Activated CD4-positive, alpha-beta T cell treated with anti-CD3 and anti-CD28 coated beads for 36 hours (primary cell): ENCODE measurements around the gene TP73. TPM values are rescaled to one million over a fixed set of nuclear protein-coding genes. Genes with fewer than 3 reads are reported as not detected.
A peak's percentile ranks its signal among the peaks of the same experiment; 100 is the strongest.

Experiments
- ATAC-seq: fragments of 200-7000 bp; cut with Tn5 transposase; one replicate; pipeline ENCODE4 v1.10.0; 2021; ENCODE audit warnings: mild to moderate bottlenecking, moderate library complexity
- CTCF ChIA-PET: fragments of 350-600 bp; sonication (Branson Sonifier 250); formaldehyde crosslinking; loops from one replicate; lab custom pipeline; 2021; ENCODE audit warnings: antibody characterized with exemption; lab: Charles Lee
- POLR2A ChIA-PET: fragments of 350-600 bp; sonication (Branson Sonifier 250); formaldehyde crosslinking; loops from one replicate; lab custom pipeline; 2021; ENCODE audit warnings: antibody characterized with exemption, inconsistent platforms; lab: Charles Lee
- DNase-seq: peaks from one replicate; pipeline ENCODE4 v3.0.0-alpha.2; 2020
- H3K27ac Mint-ChIP-seq: one replicate; pipeline ENCODE4 v1.8.0; 2021; ENCODE audit warnings: mixed read lengths
- H3K27me3 Mint-ChIP-seq: one replicate; pipeline ENCODE4 v1.8.0; 2021; ENCODE audit warnings: mixed read lengths
- H3K36me3 Mint-ChIP-seq: one replicate; pipeline ENCODE4 v1.8.0; 2021; ENCODE audit warnings: low read depth, mixed read lengths
- H3K4me1 Mint-ChIP-seq: one replicate; pipeline ENCODE4 v1.8.0; 2021; ENCODE audit warnings: mixed read lengths
- H3K4me3 Mint-ChIP-seq: one replicate; pipeline ENCODE4 v1.8.0; 2021; ENCODE audit warnings: mild to moderate bottlenecking, moderate library complexity, mixed read lengths
- H3K9me3 Mint-ChIP-seq: one replicate; pipeline ENCODE4 v1.8.0; 2021; ENCODE audit warnings: low read depth, mixed read lengths
- intact Hi-C, 2 experiments: fragments of 100-400 bp; cut with DNase I in 1 of 2; cut with micrococcal nuclease in 1 of 2; formaldehyde crosslinking; loops; one replicate each; pipeline versions ENCODE4 v1.14.2 to v1.15.1; 2022 to 2024; cut with DNase I, micrococcal nuclease
- total RNA-seq, 2 experiments: library from RNA; stranded (reverse); gene quantifications; one replicate each; pipeline ENCODE4 v1.2.3, GENCODE V29; 2021

The TP73 gene
- total RNA-seq, result under 1 TPM; 0.32 to 0.40 TPM

DNA sequence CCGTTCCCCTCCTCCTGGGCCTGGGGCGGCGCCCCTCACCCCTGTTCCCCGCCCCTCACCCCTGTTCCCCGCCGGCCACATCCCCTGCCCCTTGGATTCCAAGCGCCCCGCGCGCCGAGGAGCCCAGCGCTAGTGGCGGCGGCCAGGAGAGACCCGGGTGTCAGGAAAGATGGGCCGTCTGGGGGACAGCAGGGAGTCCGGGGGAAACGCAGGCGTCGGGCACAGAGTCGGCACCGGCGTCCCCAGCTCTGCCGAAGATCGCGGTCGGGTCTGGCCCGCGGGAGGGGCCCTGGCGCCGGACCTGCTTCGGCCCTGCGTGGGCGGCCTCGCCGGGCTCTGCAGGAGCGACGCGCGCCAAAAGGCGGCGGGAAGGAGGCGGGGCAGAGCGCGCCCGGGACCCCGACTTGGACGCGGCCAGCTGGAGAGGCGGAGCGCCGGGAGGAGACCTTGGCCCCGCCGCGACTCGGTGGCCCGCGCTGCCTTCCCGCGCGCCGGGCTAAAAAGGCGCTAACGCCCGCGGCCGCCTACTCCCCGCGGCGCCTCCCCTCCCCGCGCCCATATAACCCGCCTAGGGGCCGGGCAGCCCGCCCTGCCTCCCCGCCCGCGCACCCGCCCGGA, at the start of gene TP73:
TP73 (plus strand) TSS at position 587 of the 618 bp plus-strand sequence. CDS start 29,850 bp downstream, outside the sequence.
- Mint-ChIP-seq H3K4me3 (peak within 1 kb of the TSS; percentile 38), H3K36me3 (peaks cover 3% of the 10 kb centered on the region), H3K27ac (no peak within 1 kb of the TSS), H3K4me1 (peaks cover 24% of the 10 kb centered on the region), H3K27me3 (peaks cover 29% of the 10 kb centered on the region), H3K9me3 (no peaks in the 10 kb centered on the region)
- POLR2A ChIA-PET, result no interaction called here
- intact Hi-C loops, result loop anchor here in 1 of 2 experiments (5.0 kb wide), 1 partner anchor 205 kb away; the partner anchor contains the start of genes CEP104 and DFFB
- CTCF ChIA-PET, result interaction anchor here (0.8 kb wide), 1 partner anchor 21 kb away, joined by 3 read pairs; no protein-coding TSS in a partner anchor
- ATAC-seq (no peak), DNase-seq (peak; percentile 29)

- Mint-ChIP-seq H3K27me3 (no peaks in the 10 kb centered on the region), H3K9me3 (no peaks in the 10 kb centered on the region), H3K4me3 (no peak overlapping the region), H3K36me3 (no peaks in the 10 kb centered on the region), H3K4me1 (peaks cover 4% of the 10 kb centered on the region), H3K27ac (no peak overlapping the region)
- ChIA-PET POLR2A (no interaction called here), CTCF (no interaction called here)
- DNase-seq (no peak), ATAC-seq (no peak)
- intact Hi-C loops, result no loop called here
These were observed 49.2 kb upstream of the TP73 start for GRCh38 chr1:3603156-3603555.

DNA sequence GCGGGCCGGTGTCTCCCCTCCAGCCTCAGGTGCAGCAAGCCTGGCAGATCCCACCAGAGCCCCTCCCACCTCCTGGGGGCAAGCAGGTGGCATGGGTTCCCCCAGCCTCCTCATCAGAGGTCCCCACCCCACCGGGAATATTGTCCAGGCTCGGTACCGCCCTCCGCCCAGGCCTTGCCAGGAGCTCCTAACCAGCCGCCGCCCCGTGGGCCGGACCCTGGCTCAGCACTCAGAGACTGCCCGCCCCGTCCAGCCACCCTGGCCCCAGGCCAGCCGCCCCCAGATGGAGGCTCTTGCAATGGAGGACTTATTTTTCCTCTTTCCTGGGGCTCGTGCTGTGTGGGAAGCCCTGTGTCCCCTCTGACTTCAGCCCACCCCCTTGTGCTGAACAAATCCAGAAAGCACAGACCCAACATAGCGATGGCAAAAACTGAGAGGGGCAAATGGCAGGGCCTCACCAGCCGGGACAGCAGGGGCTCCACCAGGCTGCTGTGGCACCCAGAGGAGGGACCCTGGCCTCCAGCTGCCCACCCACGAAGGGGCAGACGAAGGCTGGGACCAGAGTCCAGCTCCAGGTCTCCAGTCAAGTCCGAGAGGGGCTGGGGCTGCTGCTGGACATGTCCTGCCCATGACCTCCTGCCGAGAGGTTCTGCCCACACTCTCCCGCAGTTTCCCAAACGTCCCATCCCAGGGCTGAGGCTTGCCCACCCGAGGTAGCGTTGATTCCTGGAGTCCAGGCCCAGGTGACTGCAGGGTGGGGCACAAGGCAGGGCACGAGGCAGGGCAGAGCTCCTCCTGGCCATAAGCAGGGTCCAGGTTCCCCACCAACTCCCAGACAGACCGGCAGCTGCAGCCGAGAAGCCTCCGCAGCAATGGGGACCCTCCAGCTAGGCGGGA, 48.5 kb upstream of the TP73 start:
- no peak for ATAC-seq
- intact Hi-C loops, result no loop called here
- ChIA-PET CTCF (no interaction called here), POLR2A (no interaction called here)
- Mint-ChIP-seq H3K27ac (no peak overlapping the region), H3K4me3 (no peak overlapping the region), H3K9me3 (no peaks in the 10 kb centered on the region), H3K36me3 (no peaks in the 10 kb centered on the region), H3K4me1 (peaks cover 1% of the 10 kb centered on the region), H3K27me3 (no peaks in the 10 kb centered on the region)
- no peak for DNase-seq

GRCh38 chr1:3604468-3604974, 47.8 kb upstream of the TP73 start:
- H3K4me1 Mint-ChIP-seq, result no peaks in the 10 kb centered on the region
- peaks cover 3% of the 10 kb centered on the region for H3K27me3 Mint-ChIP-seq
- H3K4me3 Mint-ChIP-seq, result no peak overlapping the region
- DNase-seq (no peak), ATAC-seq (no peak)
- intact Hi-C loops, result no loop called here
- ChIA-PET POLR2A (no interaction called here), CTCF (no interaction called here)
- H3K9me3 Mint-ChIP-seq, result no peaks in the 10 kb centered on the region
- H3K27ac Mint-ChIP-seq, result no peak overlapping the region
- H3K36me3 Mint-ChIP-seq, result no peaks in the 10 kb centered on the region

DNA sequence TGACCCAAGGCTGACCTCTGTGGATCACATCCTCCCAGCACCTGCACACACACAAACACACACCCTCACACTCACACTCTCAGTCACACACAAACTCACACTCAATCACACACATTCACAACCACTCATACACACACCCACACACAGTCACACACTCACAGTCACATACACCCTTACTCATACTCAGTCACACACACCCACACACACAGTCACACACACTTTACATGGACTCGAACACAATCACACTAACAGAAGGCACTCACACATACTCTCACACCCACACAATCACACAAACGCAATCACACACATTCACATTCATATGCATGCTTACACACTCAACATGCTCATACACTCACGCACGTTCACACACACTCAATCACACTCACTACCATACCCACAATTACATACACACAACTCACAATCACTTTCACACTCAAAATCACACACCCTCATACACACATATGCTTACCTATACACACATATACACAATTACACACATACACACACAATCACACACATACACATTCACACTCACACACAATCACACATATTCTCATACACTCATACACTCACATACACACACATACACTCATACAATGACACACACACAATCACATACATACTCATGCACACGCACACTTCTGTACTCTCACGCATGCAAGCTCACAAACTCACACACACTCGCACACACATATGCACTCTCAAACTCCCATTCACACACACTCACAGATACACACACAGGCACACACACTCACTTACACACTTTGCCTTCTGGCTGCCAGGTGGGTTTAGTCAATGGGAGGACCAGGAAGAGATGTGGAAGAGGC, 47.1 kb upstream of the TP73 start:
- ChIA-PET POLR2A (no interaction called here), CTCF (no interaction called here)
- no peak for DNase-seq
- ATAC-seq, result no peak
- Mint-ChIP-seq H3K27me3 (peaks cover 3% of the 10 kb centered on the region), H3K4me1 (no peaks in the 10 kb centered on the region), H3K27ac (no peak overlapping the region), H3K9me3 (no peaks in the 10 kb centered on the region), H3K4me3 (no peak overlapping the region), H3K36me3 (no peaks in the 10 kb centered on the region)
- intact Hi-C loops, result no loop called here

GRCh38 chr1:3606779-3607702, 45.3 kb upstream of the TP73 start:
- CTCF ChIA-PET, result interaction anchor here (1.4 kb wide), 1 partner anchor 44 kb away, joined by 3 read pairs; no protein-coding TSS in a partner anchor
- POLR2A ChIA-PET, result no interaction called here
- no peaks in the 10 kb centered on the region for H3K36me3 Mint-ChIP-seq
- H3K27ac Mint-ChIP-seq, result no peak overlapping the region
- ATAC-seq (no peak), DNase-seq (no peak)
- intact Hi-C loops, result no loop called here
- no peak overlapping the region for H3K4me3 Mint-ChIP-seq
- H3K4me1 Mint-ChIP-seq, result peaks cover 5% of the 10 kb centered on the region
- no peaks in the 10 kb centered on the region for H3K9me3 Mint-ChIP-seq
- H3K27me3 Mint-ChIP-seq, result peaks cover 11% of the 10 kb centered on the region

DNA sequence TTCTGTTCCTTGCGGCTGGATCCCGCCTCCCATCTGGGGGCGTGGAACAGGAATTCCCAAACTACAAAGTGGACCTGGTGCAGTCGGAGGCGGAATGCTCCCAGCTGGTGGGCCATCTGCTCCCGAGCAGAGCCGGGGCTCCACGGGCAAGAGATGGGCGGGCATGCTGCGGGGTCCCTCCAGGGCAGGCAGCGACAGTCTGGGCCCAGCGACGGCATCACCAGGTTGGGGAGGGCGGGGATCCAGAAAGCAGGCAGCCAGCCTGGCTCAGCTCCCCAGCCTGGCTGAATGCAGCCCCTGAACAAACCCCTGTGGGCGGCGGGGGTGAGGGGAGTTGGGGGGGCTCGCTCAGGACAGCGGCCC, 44.6 kb upstream of the TP73 start:
- no peak for DNase-seq
- Mint-ChIP-seq H3K27me3 (peaks cover 13% of the 10 kb centered on the region), H3K4me1 (peaks cover 5% of the 10 kb centered on the region), H3K9me3 (no peaks in the 10 kb centered on the region), H3K27ac (no peak overlapping the region), H3K4me3 (no peak overlapping the region), H3K36me3 (no peaks in the 10 kb centered on the region)
- CTCF ChIA-PET, result interaction anchor here (1.4 kb wide), 1 partner anchor 11 kb away, joined by 3 read pairs; no protein-coding TSS in a partner anchor
- intact Hi-C loops, result no loop called here
- ATAC-seq, result no peak
- POLR2A ChIA-PET, result no interaction called here

DNA sequence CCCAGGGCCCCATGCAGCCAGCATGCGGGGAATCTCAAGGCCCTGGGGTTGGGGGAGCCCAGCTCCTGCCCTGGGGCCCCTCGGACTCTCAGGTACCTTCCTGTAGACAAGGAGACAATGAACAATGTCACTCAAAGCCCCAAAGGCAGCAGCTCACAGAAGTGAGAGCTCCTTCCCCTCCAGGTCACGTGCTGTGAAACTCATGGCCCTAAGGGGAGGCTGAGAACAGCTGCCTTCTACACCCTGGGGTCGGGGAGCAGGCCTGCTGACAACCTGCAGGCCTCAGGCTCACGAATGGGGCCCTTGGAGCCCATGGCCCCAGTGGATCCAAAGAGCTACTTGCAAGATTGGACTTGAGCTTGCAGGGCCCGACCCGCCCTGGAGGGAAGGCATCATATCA, 44.2 kb upstream of the TP73 start:
- Mint-ChIP-seq H3K27me3 (peaks cover 13% of the 10 kb centered on the region), H3K9me3 (no peaks in the 10 kb centered on the region), H3K27ac (no peak overlapping the region), H3K4me1 (peaks cover 5% of the 10 kb centered on the region), H3K4me3 (no peak overlapping the region), H3K36me3 (no peaks in the 10 kb centered on the region)
- intact Hi-C loops, result no loop called here
- CTCF ChIA-PET, result interaction anchor here (0.5 to 1.4 kb wide), 2 partner anchors 11 to 17 kb away, joined by 3 read pairs; no protein-coding TSS in a partner anchor
- DNase-seq (no peak), ATAC-seq (no peak)
- POLR2A ChIA-PET, result no interaction called here

- H3K4me1 Mint-ChIP-seq, result peaks cover 5% of the 10 kb centered on the region
- no peak overlapping the region for H3K4me3 Mint-ChIP-seq
- intact Hi-C loops, result no loop called here
- no peaks in the 10 kb centered on the region for H3K9me3 Mint-ChIP-seq
- H3K36me3 Mint-ChIP-seq, result no peaks in the 10 kb centered on the region
- peaks cover 16% of the 10 kb centered on the region for H3K27me3 Mint-ChIP-seq
- DNase-seq (no peak), ATAC-seq (no peak)
- H3K27ac Mint-ChIP-seq, result no peak overlapping the region
- ChIA-PET CTCF (interaction anchor here (1.4 kb wide), 1 partner anchor 10 kb away, joined by 3 read pairs; no protein-coding TSS in a partner anchor), POLR2A (no interaction called here)
These were observed 43.1 kb upstream of the TP73 start for GRCh38 chr1:3609016-3609768.
